ENCODE data around the gene BRICD5.

Gene BRICD5

GRCh38 chr16:2189252-2189893 is 21.3 kb downstream of the BRICD5 start:
- no peak for TF ChIP-seq CTCF (conservative IDR thresholded peaks at IDR 0.05)
- no peak overlapping the region for H3K27ac ChIP-seq

GRCh38 chr16:2188395-2188794 is 22.3 kb downstream of the BRICD5 start:
- H3K27ac ChIP-seq = no peak overlapping the region

GRCh38 chr16:2187212-2187611 is 23.5 kb downstream of the BRICD5 start:
- TF ChIP-seq CTCF (conservative IDR thresholded peaks at IDR 0.05) = no peak
- H3K27ac ChIP-seq = no peak overlapping the region

More at GRCh38 chr16:2188395-2188794, 22.3 kb downstream of the BRICD5 start:
- no peak for TF ChIP-seq CTCF (conservative IDR thresholded peaks at IDR 0.05)

GRCh38 chr16:2186505-2186904 is 24.2 kb downstream of the BRICD5 start:
- no peak for TF ChIP-seq CTCF (conservative IDR thresholded peaks at IDR 0.05)
- no peak overlapping the region for H3K27ac ChIP-seq

- no peak overlapping the region for H3K27ac ChIP-seq
- TF ChIP-seq CTCF (conservative IDR thresholded peaks at IDR 0.05) = no peak
Observed at GRCh38 chr16:2186064-2186463, 24.6 kb downstream of the BRICD5 start.

GRCh38 chr16:2184962-2185361 is 25.7 kb downstream of the BRICD5 start:
- no peak overlapping the region for H3K27ac ChIP-seq
- TF ChIP-seq CTCF (conservative IDR thresholded peaks at IDR 0.05) = no peak

- H3K27ac ChIP-seq = no peak overlapping the region
Observed at GRCh38 chr16:2184346-2184745, 26.3 kb downstream of the BRICD5 start.

More at GRCh38 chr16:2184346-2184745, 26.3 kb downstream of the BRICD5 start:
- TF ChIP-seq CTCF (conservative IDR thresholded peaks at IDR 0.05) = no peak
